Nephron progenitor cell (in vitro differentiated cells): ENCODE results near the gene ZDHHC14.

Experiments
- DNase-seq: peaks from one replicate; pipeline ENCODE4 v3.0.0; 2021
- H3K27ac Mint-ChIP-seq: 2 replicates; pipeline ENCODE4 v1.8.0; 2021; ENCODE audit warnings: mild to moderate bottlenecking, moderate library complexity, mixed read lengths
- H3K27me3 Mint-ChIP-seq: 2 replicates; pipeline ENCODE4 v1.8.0; 2021; ENCODE audit warnings: mild to moderate bottlenecking, low read depth, mixed read lengths; ENCODE audit not compliant: poor library complexity
- H3K36me3 Mint-ChIP-seq: 2 replicates; pipeline ENCODE4 v1.8.0; 2021; ENCODE audit warnings: low read depth, mixed read lengths
- H3K4me1 Mint-ChIP-seq: 2 replicates; pipeline ENCODE4 v1.8.0; 2021; ENCODE audit warnings: mixed read lengths
- H3K4me3 Mint-ChIP-seq: 2 replicates; pipeline ENCODE4 v1.8.0; 2021; ENCODE audit warnings: mild to moderate bottlenecking, moderate library complexity, mixed read lengths
- H3K9me3 Mint-ChIP-seq: 2 replicates; pipeline ENCODE4 v1.8.0; 2021; ENCODE audit warnings: mild to moderate bottlenecking, moderate library complexity, mixed read lengths
- CTCF ChIP-seq: fragments of 200-600 bp; sonication (generic); IDR thresholded peaks from 2 replicates; pipeline ENCODE4 v1.5.0; 2021; ENCODE audit warnings: antibody characterized with exemption

Gene ZDHHC14

GRCh38 chr6:157364705-157365104 lies 16.3 kb upstream of the ZDHHC14 start:
- no peaks in the 10 kb centered on the region for H3K36me3 Mint-ChIP-seq
- no peak overlapping the region for H3K4me3 Mint-ChIP-seq
- H3K9me3 Mint-ChIP-seq, result no peaks in the 10 kb centered on the region
- peaks cover 12% of the 10 kb centered on the region for H3K27me3 Mint-ChIP-seq
- DNase-seq, result no peak
- no peaks in the 10 kb centered on the region for H3K4me1 Mint-ChIP-seq
- no peak overlapping the region for H3K27ac Mint-ChIP-seq
- TF ChIP-seq CTCF, result no peak

GRCh38 chr6:157366648-157367047 lies 14.3 kb upstream of the ZDHHC14 start:
- no peak overlapping the region for H3K27ac Mint-ChIP-seq
- no peaks in the 10 kb centered on the region for H3K4me1 Mint-ChIP-seq
- H3K9me3 Mint-ChIP-seq, result no peaks in the 10 kb centered on the region
- no peak for DNase-seq
- peaks cover 12% of the 10 kb centered on the region for H3K27me3 Mint-ChIP-seq
- no peak for TF ChIP-seq CTCF
- H3K4me3 Mint-ChIP-seq, result no peak overlapping the region
- no peaks in the 10 kb centered on the region for H3K36me3 Mint-ChIP-seq

GRCh38 chr6:157368359-157369049 lies 12.5 kb upstream of the ZDHHC14 start:
- peaks cover 9% of the 10 kb centered on the region for H3K27me3 Mint-ChIP-seq
- no peaks in the 10 kb centered on the region for H3K4me1 Mint-ChIP-seq
- H3K9me3 Mint-ChIP-seq, result no peaks in the 10 kb centered on the region
- no peak for DNase-seq
- no peaks in the 10 kb centered on the region for H3K36me3 Mint-ChIP-seq
- no peak overlapping the region for H3K4me3 Mint-ChIP-seq
- TF ChIP-seq CTCF, result no peak
- no peak overlapping the region for H3K27ac Mint-ChIP-seq

- Mint-ChIP-seq H3K36me3 (no peaks in the 10 kb centered on the region), H3K27me3 (peaks cover 9% of the 10 kb centered on the region), H3K4me3 (no peak overlapping the region), H3K9me3 (no peaks in the 10 kb centered on the region), H3K4me1 (no peaks in the 10 kb centered on the region), H3K27ac (no peak overlapping the region)
- no peak for TF ChIP-seq CTCF
- DNase-seq, result no peak
These were observed 10.2 kb upstream of the ZDHHC14 start for GRCh38 chr6:157370755-157371154.

- no peaks in the 10 kb centered on the region for H3K4me1 Mint-ChIP-seq
- no peak for DNase-seq
- no peaks in the 10 kb centered on the region for H3K36me3 Mint-ChIP-seq
- H3K4me3 Mint-ChIP-seq, result no peak overlapping the region
- TF ChIP-seq CTCF, result no peak
- peaks cover 9% of the 10 kb centered on the region for H3K27me3 Mint-ChIP-seq
- no peak overlapping the region for H3K27ac Mint-ChIP-seq
- no peaks in the 10 kb centered on the region for H3K9me3 Mint-ChIP-seq
These were observed 8.3 kb upstream of the ZDHHC14 start for GRCh38 chr6:157372501-157373280.
